PC-3 (cell line): ENCODE data around the gene SIAH2. TPM values are rescaled to one million over a fixed set of nuclear protein-coding genes. Genes with fewer than 3 reads are reported as not detected.

Experiments
- ATAC-seq: fragments of 200-7000 bp; cut with Tn5 transposase; 2 replicates; pipeline ENCODE4 v1.9.1; 2020; ENCODE audit warnings: mild to moderate bottlenecking, moderate library complexity
- BruUV-seq: library from RNA; stranded (reverse); fragments of 400-500 nt; replicated peaks from 2 replicates; lab custom pipeline; 2021; lab: Mats Ljungman, UMichigan
- CTCF ChIA-PET: fragments of 300-600 bp; sonication (Branson Sonifier 250); formaldehyde crosslinking; loops from one replicate; lab custom pipeline; 2022; ENCODE audit warnings: antibody characterized with exemption; lab: Charles Lee
- POLR2A ChIA-PET: fragments of 300-600 bp; sonication (Branson Sonifier 250); formaldehyde crosslinking; loops from one replicate; lab custom pipeline; 2022; ENCODE audit warnings: antibody characterized with exemption; ENCODE audit not compliant: unreplicated experiment; lab: Charles Lee
- DNase-seq: peaks from one replicate; pipeline ENCODE4 v3.0.0-alpha.2; 2015
- H2AFZ ChIP-seq: fragments of 300-600 bp; sonication (generic); 2 replicates; pipeline ENCODE4 v1.6.0; 2016; ENCODE audit warnings: antibody characterized with exemption, low read length
- H3F3A ChIP-seq: fragments of 300-600 bp; sonication (generic); one replicate; pipeline ENCODE4 v1.6.0; 2017; ENCODE audit warnings: antibody characterized with exemption, low read length, control low read depth, mild to moderate bottlenecking; ENCODE audit not compliant: unreplicated experiment
- H3K27ac ChIP-seq: fragments of 300-600 bp; sonication (generic); 2 replicates; pipeline ENCODE4 v1.5.1; 2016; ENCODE audit warnings: mild to moderate bottlenecking, low read length
- H3K27me3 ChIP-seq: fragments of 300-600 bp; sonication (generic); 2 replicates; pipeline ENCODE4 v1.6.1; 2016; ENCODE audit warnings: low read length, mixed read lengths
- H3K36me3 ChIP-seq: fragments of 300-600 bp; sonication (generic); 2 replicates; pipeline ENCODE4 v1.6.1; 2016; ENCODE audit warnings: low read depth, mixed run types, low read length, mixed read lengths
- H3K4me1 ChIP-seq: fragments of 300-600 bp; sonication (generic); 2 replicates; pipeline ENCODE4 v1.5.1; 2016; ENCODE audit warnings: low read length; ENCODE audit not compliant: insufficient read depth
- H3K4me2 ChIP-seq: fragments of 300-600 bp; sonication (generic); 2 replicates; pipeline ENCODE4 v1.6.0; 2016; ENCODE audit warnings: low read length
- H3K4me3 ChIP-seq: fragments of 300-600 bp; sonication (generic); 2 replicates; pipeline ENCODE4 v1.5.1; 2016; ENCODE audit warnings: mild to moderate bottlenecking, low read length, mixed read lengths
- H3K79me2 ChIP-seq: fragments of 300-600 bp; sonication (generic); 2 replicates; pipeline ENCODE4 v1.6.1; 2017; ENCODE audit warnings: low read length, mixed read lengths
- H3K9ac ChIP-seq: fragments of 300-600 bp; sonication (generic); 2 replicates; pipeline ENCODE4 v1.6.0; 2016; ENCODE audit warnings: mild to moderate bottlenecking, low read length
- H3K9me2 ChIP-seq: fragments of 300-600 bp; sonication (generic); replicated peaks from 2 replicates; pipeline ENCODE4 v1.6.1; 2016; ENCODE audit warnings: mixed run types, low read length, mixed read lengths
- H3K9me3 ChIP-seq: fragments of 300-600 bp; sonication (generic); 2 replicates; pipeline ENCODE4 v1.6.1; 2016; ENCODE audit warnings: low read length, mixed read lengths
- H4K20me1 ChIP-seq: fragments of 300-600 bp; sonication (generic); 2 replicates; pipeline ENCODE4 v1.6.1; 2016; ENCODE audit warnings: low read length, mixed read lengths
- CTCF ChIP-seq: fragments of 300-600 bp; sonication (generic); conservative IDR thresholded peaks from 2 replicates; pipeline ENCODE4 v1.5.1; 2017; ENCODE audit warnings: antibody characterized with exemption, low read depth, mild to moderate bottlenecking, low read length
- EZH2 ChIP-seq: fragments of 300-600 bp; sonication (generic); IDR thresholded peaks from one replicate; pipeline ENCODE4 v1.6.1; 2017; ENCODE audit warnings: antibody characterized with exemption, mild to moderate bottlenecking, low read length; ENCODE audit not compliant: unreplicated experiment
- EZH2phosphoT487 ChIP-seq: fragments of 300-600 bp; sonication (generic); IDR thresholded peaks from 2 replicates; pipeline ENCODE4 v1.6.1; 2018; ENCODE audit warnings: mild to moderate bottlenecking, antibody characterized with exemption, low read length, borderline replicate concordance
- intact Hi-C: fragments of 100-400 bp; cut with micrococcal nuclease; formaldehyde crosslinking; loops from 2 replicates; pipeline ENCODE4 v1.9.0; 2023
- total RNA-seq: library from RNA; depleted of rRNA; stranded (reverse); fragments of >200 nt; gene quantifications from 2 replicates; pipeline ENCODE4 v1.2.3, GENCODE V29; 2014

The SIAH2 gene
- total RNA-seq, 1 experiment from 2014 or later, result 37.8 TPM

GRCh38 chr3:150751781-150752263 lies 11.1 kb downstream of the SIAH2 start:
- Histone ChIP-seq H3K4me3 (no peak overlapping the region), H3K4me2 (peak overlapping the region; percentile 27; the same call in 1 of the 2 replicates), H3K27me3 (no peaks in the 10 kb centered on the region), H4K20me1 (0 out of 2 replicates have a peak, but pooled peaks cover 12% of the 10 kb centered on the region), H2AFZ (no peak overlapping the region), H3K9ac (no peak overlapping the region), H3K79me2 (peaks cover 95% of the 10 kb centered on the region), H3K9me3 (no peaks in the 10 kb centered on the region), H3K4me1 (peaks cover 26% of the 10 kb centered on the region), H3K27ac (peak overlapping the region; percentile 28), H3F3A (no peaks in the 10 kb centered on the region), H3K9me2 (no peaks in the 10 kb centered on the region), H3K36me3 (no peaks in the 10 kb centered on the region; the same call in none of the 2 replicates)
- peak; percentile 62 for ATAC-seq
- ChIA-PET POLR2A (interaction anchor here (0.5 kb wide), 1 partner anchor 11 kb away, joined by 6 read pairs; the partner anchor contains the start of gene SIAH2), CTCF (no interaction called here)
- intact Hi-C loops, result no loop called here
- peak; percentile 70 for DNase-seq
- TF ChIP-seq EZH2, result no peak
- no peak for TF ChIP-seq CTCF
- no peak for TF ChIP-seq EZH2phosphoT487
- BruUV-seq, result no TSS peak

- TF ChIP-seq EZH2 (no peak), EZH2phosphoT487 (no peak), CTCF (no peak)
- Histone ChIP-seq H3K9me3 (no peaks in the 10 kb centered on the region), H3K4me3 (no peak overlapping the region), H4K20me1 (0 out of 2 replicates have a peak, but pooled peaks cover 12% of the 10 kb centered on the region), H3K9me2 (no peaks in the 10 kb centered on the region), H3K27ac (no peak overlapping the region), H2AFZ (no peak overlapping the region), H3F3A (no peaks in the 10 kb centered on the region), H3K4me2 (no peak overlapping the region), H3K4me1 (peaks cover 36% of the 10 kb centered on the region), H3K27me3 (no peaks in the 10 kb centered on the region), H3K79me2 (peaks cover 97% of the 10 kb centered on the region), H3K36me3 (no peaks in the 10 kb centered on the region; the same call in 1 of the 2 replicates), H3K9ac (no peak overlapping the region)
- intact Hi-C loops, result no loop called here
- ChIA-PET POLR2A (no interaction called here), CTCF (no interaction called here)
- BruUV-seq, result no TSS peak
- ATAC-seq (no peak), DNase-seq (no peak)
Measured at GRCh38 chr3:150749255-150749654, 13.7 kb downstream of the SIAH2 start.

GRCh38 chr3:150748684-150749047 lies 14.3 kb downstream of the SIAH2 start:
- no peaks in the 10 kb centered on the region; the same call in 1 of the 2 replicates for H3K36me3 ChIP-seq
- no peak overlapping the region for H3K27ac ChIP-seq
- H3K4me3 ChIP-seq, result no peak overlapping the region
- no peaks in the 10 kb centered on the region for H3K27me3 ChIP-seq
- 0 out of 2 replicates have a peak, but pooled peaks cover 13% of the 10 kb centered on the region for H4K20me1 ChIP-seq
- no peaks in the 10 kb centered on the region for H3K9me2 ChIP-seq
- no peaks in the 10 kb centered on the region for H3F3A ChIP-seq
- H3K4me2 ChIP-seq, result no peak overlapping the region
- POLR2A ChIA-PET, result no interaction called here
- intact Hi-C loops, result no loop called here
- H3K4me1 ChIP-seq, result peaks cover 42% of the 10 kb centered on the region
- peaks cover 97% of the 10 kb centered on the region for H3K79me2 ChIP-seq
- CTCF ChIA-PET, result no interaction called here
- no TSS peak for BruUV-seq
- no peak for ATAC-seq
- no peak overlapping the region for H3K9ac ChIP-seq
- no peaks in the 10 kb centered on the region for H3K9me3 ChIP-seq
- no peak overlapping the region for H2AFZ ChIP-seq
- TF ChIP-seq EZH2phosphoT487 (no peak), CTCF (no peak), EZH2 (no peak)
- no peak for DNase-seq
